Fibroblast of lung (primary cell): ENCODE measurements around the gene INPPL1.

ENCODE experiments used
- EZH2 ChIP-seq: IDR thresholded peaks from 2 replicates; pipeline ENCODE4 v1.5.1; 2012; ENCODE audit warnings: low read length, control low read depth, mild to moderate bottlenecking; ENCODE audit errors: missing control alignments
- TF ChIP-seq, protein P1 (sequence below), 2 donors: IDR thresholded peaks in 1 of 2; conservative IDR thresholded peaks in 1 of 2; 1 replicate in 1 of 2; 2 replicates in 1 of 2; pipeline ENCODE4 v1.5.1; 2011 to 2012; ENCODE audit warnings: low read length in 2 of 2, control low read depth in 1 of 2, inconsistent platforms in 1 of 2, low read depth in 1 of 2, mild to moderate bottlenecking in 1 of 2

DNA sequence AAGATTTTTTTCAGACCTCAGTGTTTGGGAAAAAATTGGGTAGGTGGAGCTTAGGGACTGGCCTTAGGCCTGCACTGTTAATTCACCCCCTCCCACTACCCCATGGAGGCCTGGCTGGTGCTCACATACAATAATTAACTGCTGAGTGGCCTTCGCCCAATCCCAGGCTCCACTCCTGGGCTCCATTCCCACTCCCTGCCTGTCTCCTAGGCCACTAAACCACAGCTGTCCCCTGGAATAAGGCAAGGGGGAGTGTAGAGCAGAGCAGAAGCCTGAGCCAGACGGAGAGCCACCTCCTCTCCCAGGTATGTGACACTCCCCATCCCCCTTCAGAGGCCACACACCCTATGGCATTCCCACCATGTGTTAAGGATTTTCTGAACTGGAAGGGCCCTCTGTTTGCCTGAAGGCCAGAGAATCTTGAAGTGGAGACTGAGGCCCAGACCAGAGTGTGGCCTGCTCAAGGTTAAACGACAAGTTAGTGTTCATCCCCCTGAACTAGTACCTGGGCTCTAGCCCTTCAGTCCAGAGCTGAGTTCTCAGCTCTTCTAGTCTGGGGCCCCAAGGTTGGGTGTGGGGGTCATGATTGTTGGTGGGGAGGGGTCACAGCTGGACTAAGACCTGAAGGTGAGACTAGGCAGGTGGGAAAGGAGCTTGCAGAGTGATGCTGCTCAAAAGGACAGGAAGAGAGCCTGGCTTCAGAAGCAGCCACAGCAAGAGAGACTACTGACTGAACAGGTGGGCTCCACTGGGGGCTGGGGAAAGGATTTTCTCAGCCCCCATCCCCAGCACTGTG is 34.9 kb upstream of the INPPL1 start:
- TF ChIP-seq EZH2 = no peak
- TF ChIP-seq, protein P1, sequence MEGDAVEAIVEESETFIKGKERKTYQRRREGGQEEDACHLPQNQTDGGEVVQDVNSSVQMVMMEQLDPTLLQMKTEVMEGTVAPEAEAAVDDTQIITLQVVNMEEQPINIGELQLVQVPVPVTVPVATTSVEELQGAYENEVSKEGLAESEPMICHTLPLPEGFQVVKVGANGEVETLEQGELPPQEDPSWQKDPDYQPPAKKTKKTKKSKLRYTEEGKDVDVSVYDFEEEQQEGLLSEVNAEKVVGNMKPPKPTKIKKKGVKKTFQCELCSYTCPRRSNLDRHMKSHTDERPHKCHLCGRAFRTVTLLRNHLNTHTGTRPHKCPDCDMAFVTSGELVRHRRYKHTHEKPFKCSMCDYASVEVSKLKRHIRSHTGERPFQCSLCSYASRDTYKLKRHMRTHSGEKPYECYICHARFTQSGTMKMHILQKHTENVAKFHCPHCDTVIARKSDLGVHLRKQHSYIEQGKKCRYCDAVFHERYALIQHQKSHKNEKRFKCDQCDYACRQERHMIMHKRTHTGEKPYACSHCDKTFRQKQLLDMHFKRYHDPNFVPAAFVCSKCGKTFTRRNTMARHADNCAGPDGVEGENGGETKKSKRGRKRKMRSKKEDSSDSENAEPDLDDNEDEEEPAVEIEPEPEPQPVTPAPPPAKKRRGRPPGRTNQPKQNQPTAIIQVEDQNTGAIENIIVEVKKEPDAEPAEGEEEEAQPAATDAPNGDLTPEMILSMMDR (conservative IDR thresholded peaks at IDR 0.05 in 1 of 2, IDR thresholded peaks at IDR 0.05 in 1 of 2; ENCODE audit: low read depth in 1 of 2, low read length in 2 of 2) = no peak
